Thyroid gland (tissue), 4 donors: Measurements from ENCODE around the gene PAX5. TPM values are rescaled to one million over a fixed set of nuclear protein-coding genes. Genes with fewer than 3 reads are reported as not detected.

Experiments
- DNase-seq, 2 donors: peaks; one replicate each; pipeline ENCODE4 v3.0.0-alpha.2; 2019
- H3K27ac ChIP-seq, 3 donors: fragments of 200-600 bp; sonication (generic); 1 replicate in 2 of 3; 2 replicates in 1 of 3; pipeline ENCODE4 v1.5.1; 2016 to 2019; ENCODE audit warnings: mild to moderate bottlenecking in 1 of 3, moderate library complexity in 1 of 3
- H3K27me3 ChIP-seq: fragments of 200-600 bp; sonication (generic); one replicate; pipeline ENCODE4 v1.5.1; 2019
- H3K36me3 ChIP-seq, 2 donors: fragments of 200-600 bp; sonication (generic); one replicate each; pipeline ENCODE4 v1.5.1; 2016 to 2019
- H3K4me1 ChIP-seq, 2 donors: fragments of 200-600 bp; sonication (generic); one replicate each; pipeline ENCODE4 v1.5.1; 2017 to 2019
- H3K4me3 ChIP-seq, 3 donors: fragments of 200-600 bp; sonication (generic); replicated peaks in 1 of 3; 1 replicate in 2 of 3; 2 replicates in 1 of 3; pipeline ENCODE4 v1.5.1; 2016; ENCODE audit warnings: mild to moderate bottlenecking in 1 of 3
- H3K9me3 ChIP-seq: fragments of 200-600 bp; sonication (generic); one replicate; pipeline ENCODE4 v1.5.1; 2017
- POLR2A ChIP-seq, 2 donors: fragments of 450-650 bp; IDR thresholded peaks; one replicate each; pipeline ENCODE4 v1.6.1; 2017; ENCODE audit warnings: antibody characterized with exemption in 2 of 2, mild to moderate bottlenecking in 2 of 2, moderate library complexity in 1 of 2
- WGBS, 2 donors: methylation state at CpG; one replicate each; pipeline ENCODE4 v1.1.5; 2017; 5-methylcytosine and 5-hydroxymethylcytosine counted together
- intact Hi-C: fragments of 100-400 bp; cut with DNase I; formaldehyde crosslinking; loops from one replicate; pipeline ENCODE4 v1.15.1; 2023
- total RNA-seq, 4 donors: library from RNA; depleted of rRNA; stranded (reverse); fragments of >200 nt; gene quantifications; one replicate each; pipeline ENCODE4 v1.2.3, GENCODE V29; 2016
- TF ChIP-seq, protein P1 (sequence below), 6 experiments: fragments of 200-600 bp in 3 of 6; fragments of 450-650 bp in 3 of 6; sonication (generic) in 3 of 6; IDR thresholded peaks; one replicate each; pipeline ENCODE4 v1.5.1; 2016 to 2019; ENCODE audit warnings: antibody characterized with exemption in 6 of 6, mild to moderate bottlenecking in 2 of 6, inconsistent platforms in 1 of 6, moderate library complexity in 1 of 6

PAX5 gene
- total RNA-seq, 4 donors from 2014 or later = 0.68 TPM; not detected in 3

DNA sequence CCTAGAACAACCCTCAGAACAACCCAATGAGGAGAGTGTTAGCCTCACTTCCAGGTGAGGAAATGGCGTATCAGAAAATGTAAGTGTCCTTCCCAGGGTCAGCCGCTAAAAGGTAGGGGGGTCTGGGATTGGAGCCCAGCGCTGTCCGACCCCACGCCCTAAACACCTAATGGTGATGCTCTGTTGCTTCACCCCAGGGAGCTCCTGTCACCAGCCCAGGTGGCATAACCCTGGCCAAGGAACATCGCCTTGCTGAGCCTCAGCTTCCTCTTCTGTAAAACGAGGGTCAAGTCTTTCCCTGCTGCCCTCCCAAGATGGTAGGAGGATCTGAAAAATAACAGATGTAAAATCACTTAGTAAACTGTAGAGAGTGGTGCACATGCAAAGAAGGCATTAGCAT is 132.5 kb downstream of the PAX5 start:
- 73 to 83% methylated on average over 7 of the region's 7 CpGs for WGBS, 2 donors

GRCh38 chr9:36900856-36901220 is 133.2 kb downstream of the PAX5 start:
- no peaks in the 10 kb centered on the region for H3K27me3 ChIP-seq
- WGBS, 2 donors = 87 to 94% methylated on average over 6 of the region's 6 CpGs
- no peaks in the 10 kb centered on the region for H3K9me3 ChIP-seq
- no peaks in the 10 kb centered on the region for H3K36me3 ChIP-seq
- no peak overlapping the region for H3K27ac ChIP-seq
- H3K4me1 ChIP-seq = no peaks in the 10 kb centered on the region
- intact Hi-C loops = no loop called here
- TF ChIP-seq, protein P1, sequence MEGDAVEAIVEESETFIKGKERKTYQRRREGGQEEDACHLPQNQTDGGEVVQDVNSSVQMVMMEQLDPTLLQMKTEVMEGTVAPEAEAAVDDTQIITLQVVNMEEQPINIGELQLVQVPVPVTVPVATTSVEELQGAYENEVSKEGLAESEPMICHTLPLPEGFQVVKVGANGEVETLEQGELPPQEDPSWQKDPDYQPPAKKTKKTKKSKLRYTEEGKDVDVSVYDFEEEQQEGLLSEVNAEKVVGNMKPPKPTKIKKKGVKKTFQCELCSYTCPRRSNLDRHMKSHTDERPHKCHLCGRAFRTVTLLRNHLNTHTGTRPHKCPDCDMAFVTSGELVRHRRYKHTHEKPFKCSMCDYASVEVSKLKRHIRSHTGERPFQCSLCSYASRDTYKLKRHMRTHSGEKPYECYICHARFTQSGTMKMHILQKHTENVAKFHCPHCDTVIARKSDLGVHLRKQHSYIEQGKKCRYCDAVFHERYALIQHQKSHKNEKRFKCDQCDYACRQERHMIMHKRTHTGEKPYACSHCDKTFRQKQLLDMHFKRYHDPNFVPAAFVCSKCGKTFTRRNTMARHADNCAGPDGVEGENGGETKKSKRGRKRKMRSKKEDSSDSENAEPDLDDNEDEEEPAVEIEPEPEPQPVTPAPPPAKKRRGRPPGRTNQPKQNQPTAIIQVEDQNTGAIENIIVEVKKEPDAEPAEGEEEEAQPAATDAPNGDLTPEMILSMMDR (IDR thresholded peaks at IDR 0.05) = no peak
- TF ChIP-seq POLR2A (IDR thresholded peaks at IDR 0.05) = no peak
- DNase-seq = no peak
- H3K4me3 ChIP-seq = no peak overlapping the region

More for the DNA sequence above, 132.5 kb downstream of the PAX5 start:
- Histone ChIP-seq H3K27ac (no peak overlapping the region), H3K9me3 (no peaks in the 10 kb centered on the region), H3K4me3 (no peak overlapping the region), H3K4me1 (no peaks in the 10 kb centered on the region), H3K36me3 (no peaks in the 10 kb centered on the region), H3K27me3 (no peaks in the 10 kb centered on the region)
- DNase-seq = no peak
- intact Hi-C loops = no loop called here
- TF ChIP-seq, protein P1 (IDR thresholded peaks at IDR 0.05) = no peak
- TF ChIP-seq POLR2A (IDR thresholded peaks at IDR 0.05) = no peak

- no peak overlapping the region for H3K27ac ChIP-seq
- no peak for TF ChIP-seq POLR2A (IDR thresholded peaks at IDR 0.05)
- TF ChIP-seq, protein P1 (IDR thresholded peaks at IDR 0.05) = no peak
- no peak for DNase-seq
- H3K4me3 ChIP-seq = no peak overlapping the region
- intact Hi-C loops = no loop called here
- no peaks in the 10 kb centered on the region for H3K36me3 ChIP-seq
- 81 to 88% methylated on average over 18 of the region's 18 CpGs for whole genome bisulfite sequencing, 2 donors
- no peaks in the 10 kb centered on the region for H3K4me1 ChIP-seq
- H3K9me3 ChIP-seq = no peaks in the 10 kb centered on the region
- H3K27me3 ChIP-seq = no peaks in the 10 kb centered on the region
Observed at GRCh38 chr9:36900136-36900855, 133.8 kb downstream of the PAX5 start.

DNA sequence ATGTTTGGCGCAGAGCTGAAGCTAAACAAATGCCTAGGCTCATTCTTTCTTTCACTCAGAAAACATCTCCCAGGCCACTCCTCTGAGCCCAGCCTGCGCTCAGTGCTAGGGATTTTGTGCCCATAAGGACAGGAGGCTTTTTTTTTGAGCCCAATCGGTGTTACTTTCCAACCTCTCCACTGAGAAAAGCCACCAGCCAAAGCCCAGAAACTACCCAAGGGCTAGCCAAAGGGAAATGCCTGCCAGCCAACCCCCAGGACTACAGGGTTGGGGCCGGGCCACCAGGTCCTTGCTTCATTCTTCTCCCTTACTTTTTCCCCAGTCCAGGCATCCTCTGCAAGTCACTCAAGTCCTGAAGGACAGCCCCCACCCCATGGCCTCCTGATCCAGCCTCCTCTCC is 134.7 kb downstream of the PAX5 start:
- H3K4me1 ChIP-seq = no peaks in the 10 kb centered on the region
- TF ChIP-seq POLR2A (IDR thresholded peaks at IDR 0.05) = no peak
- TF ChIP-seq, protein P1 (IDR thresholded peaks at IDR 0.05) = no peak
- intact Hi-C loops = no loop called here
- no peaks in the 10 kb centered on the region for H3K27me3 ChIP-seq
- no peaks in the 10 kb centered on the region for H3K36me3 ChIP-seq
- H3K9me3 ChIP-seq = no peaks in the 10 kb centered on the region
- no peak for DNase-seq
- 86 to 93% methylated on average over 4 of the region's 4 CpGs for WGBS, 2 donors
- no peak overlapping the region for H3K4me3 ChIP-seq
- H3K27ac ChIP-seq = no peak overlapping the region

- intact Hi-C loops = no loop called here
- Histone ChIP-seq H3K9me3 (no peaks in the 10 kb centered on the region), H3K4me3 (no peak overlapping the region), H3K27me3 (no peaks in the 10 kb centered on the region), H3K36me3 (no peaks in the 10 kb centered on the region), H3K27ac (no peak overlapping the region), H3K4me1 (no peaks in the 10 kb centered on the region)
- no peak for DNase-seq
- TF ChIP-seq, protein P1 (IDR thresholded peaks at IDR 0.05) = no peak
- no peak for TF ChIP-seq POLR2A (IDR thresholded peaks at IDR 0.05)
- WGBS, 2 donors = 72 to 79% methylated on average over 14 to 18 of the region's 18 CpGs
Observed at GRCh38 chr9:36898431-36899020, 135.5 kb downstream of the PAX5 start.
